NK-92 treated with Interleukin-12 subunit alpha and Interleukin-12 subunit beta, amount 100 ng/mL, for 24 hours (cell line): ENCODE measurements around the gene TNIK.

Source experiments
- DNase-seq: peaks from one replicate; lab custom pipeline; 2025; lab: John Stamatoyannopoulos, UW

Gene TNIK

GRCh38 chr3:171340434-171340833 lies 119.8 kb downstream of the TNIK start:
- no peak for DNase-seq

DNA sequence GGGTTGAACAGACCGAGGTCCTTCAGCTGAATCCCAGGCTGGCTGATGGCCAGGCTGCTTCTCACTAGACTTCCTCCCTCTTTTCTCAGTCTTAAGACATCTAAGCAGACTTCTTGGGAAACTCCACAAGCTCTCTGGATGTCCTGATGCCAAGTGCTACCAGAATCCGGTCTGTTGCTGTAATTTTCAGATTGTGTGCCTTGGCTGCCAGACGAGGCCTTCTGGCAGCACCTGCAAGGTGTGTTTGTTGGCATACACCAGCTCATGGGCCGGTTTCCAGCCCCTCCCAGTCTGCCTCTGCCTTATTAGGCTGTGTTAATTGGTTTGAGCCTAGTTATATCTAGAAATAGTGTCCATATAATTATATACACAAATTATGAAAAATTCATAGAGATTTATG lies 120.6 kb downstream of the TNIK start:
- DNase-seq, result no peak

DNA sequence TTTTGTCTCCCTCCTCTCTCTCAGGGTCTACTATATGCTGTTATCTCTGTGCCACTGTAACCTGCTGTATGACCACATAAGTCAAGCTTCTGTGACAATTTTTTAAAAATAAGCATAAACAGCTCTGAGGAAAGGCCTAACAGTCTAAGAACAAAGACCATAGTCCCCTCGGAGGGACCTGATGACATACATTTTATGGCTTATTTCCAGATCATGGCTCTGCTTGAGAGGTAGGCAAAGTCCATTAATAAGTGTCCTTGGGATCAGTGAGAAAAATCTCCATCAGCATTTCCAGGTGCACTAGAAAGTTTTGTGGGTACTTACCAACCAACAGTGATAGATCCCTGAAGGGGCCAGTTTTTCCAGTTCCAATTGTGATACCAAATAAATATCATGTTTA lies 123.8 kb downstream of the TNIK start:
- no peak for DNase-seq

DNA sequence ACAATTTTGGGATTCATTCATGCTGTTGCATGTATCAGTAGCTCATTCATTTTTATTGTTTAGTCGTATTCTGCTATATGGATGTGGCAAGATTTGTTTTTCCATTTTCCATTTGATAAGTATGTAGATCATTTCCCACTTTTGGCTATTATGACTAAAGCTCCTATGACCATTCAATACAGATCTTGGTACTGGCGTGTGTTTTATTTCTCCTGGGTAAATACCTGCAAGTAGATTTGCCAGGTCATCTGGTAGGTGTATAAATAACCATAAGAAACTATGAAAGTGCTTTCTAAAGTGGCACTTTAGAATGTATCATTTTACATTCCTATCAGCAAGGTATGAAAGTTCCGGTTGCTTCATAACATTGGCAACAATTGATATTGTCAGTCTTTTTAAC lies 124.6 kb downstream of the TNIK start:
- DNase-seq, result no peak

DNA sequence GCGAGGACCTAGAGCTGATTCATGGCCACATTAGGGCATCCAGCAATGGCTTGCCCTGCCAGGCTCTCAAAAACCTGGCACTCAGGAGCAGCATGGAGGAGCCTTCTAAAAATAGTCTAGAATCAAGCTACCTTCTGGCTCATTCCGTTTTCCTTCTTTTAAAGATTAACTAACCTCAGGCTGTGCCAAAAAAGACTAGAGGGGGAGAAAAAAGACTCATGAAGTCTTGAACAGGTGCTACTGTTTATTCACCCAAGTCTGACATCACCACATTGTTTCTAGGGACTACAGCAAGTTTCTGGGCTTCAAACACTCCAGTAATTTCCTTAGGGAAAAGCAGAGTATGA lies 125.8 kb downstream of the TNIK start:
- no peak for DNase-seq

DNA sequence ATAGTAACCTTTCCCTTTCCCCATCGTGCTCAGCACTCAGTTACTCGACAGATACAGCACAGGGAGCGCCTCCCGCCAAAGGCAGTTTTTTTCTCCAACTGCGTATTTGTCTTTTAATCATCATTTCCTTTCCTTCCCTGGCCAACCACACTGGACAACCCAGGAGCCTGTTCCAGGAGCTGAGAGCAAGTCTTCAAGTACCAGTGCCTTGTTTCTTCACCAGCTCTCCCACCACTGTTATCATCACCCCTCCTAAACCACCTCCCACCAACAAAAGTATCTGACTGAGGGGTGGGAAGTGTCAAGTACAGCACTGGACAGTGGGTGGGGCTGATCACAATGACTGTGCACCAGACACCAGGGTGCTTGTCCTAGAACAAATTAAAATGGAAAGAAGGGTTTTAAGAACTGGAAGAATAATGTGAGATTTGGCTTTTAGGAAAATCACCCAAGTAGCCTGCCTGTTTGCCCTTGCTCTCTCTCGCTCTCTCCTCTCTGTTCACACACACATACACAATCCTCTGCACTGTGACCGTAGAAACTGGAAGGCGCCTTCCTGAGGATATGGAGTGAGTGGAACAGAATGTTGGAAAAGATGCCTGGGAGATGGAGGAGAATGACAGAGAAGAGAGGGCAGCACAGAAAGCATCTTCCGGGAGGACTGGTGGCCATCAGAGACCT lies 126.3 kb downstream of the TNIK start:
- no peak for DNase-seq

DNA sequence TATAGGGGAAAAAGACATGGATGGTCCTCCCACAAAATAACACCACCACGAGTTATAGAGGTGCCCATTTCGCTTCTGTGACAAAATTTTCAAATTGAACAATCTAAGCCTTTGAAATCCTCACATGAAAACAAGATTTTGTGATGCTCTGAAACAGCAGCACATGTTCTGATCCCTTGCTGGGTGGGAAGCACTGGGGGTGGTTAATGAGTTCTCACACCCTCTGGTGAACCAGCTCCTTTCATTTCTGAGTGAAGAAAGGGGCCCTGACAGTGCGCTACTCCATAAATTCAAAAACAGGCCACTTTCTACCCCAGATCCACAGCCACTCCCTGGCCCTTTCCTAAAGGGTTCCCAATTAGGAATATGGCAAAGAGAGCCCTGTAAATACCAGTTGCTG lies 129.3 kb downstream of the TNIK start:
- DNase-seq, result no peak

- DNase-seq, result no peak
Measured at GRCh38 chr3:171329746-171330145, 130.5 kb downstream of the TNIK start.

GRCh38 chr3:171328419-171329082 lies 131.7 kb downstream of the TNIK start:
- DNase-seq, result peak; percentile 3

- DNase-seq, result no peak
Measured at GRCh38 chr3:171327441-171328174, 132.6 kb downstream of the TNIK start.

GRCh38 chr3:171326717-171327440 lies 133.3 kb downstream of the TNIK start:
- DNase-seq, result no peak

DNA sequence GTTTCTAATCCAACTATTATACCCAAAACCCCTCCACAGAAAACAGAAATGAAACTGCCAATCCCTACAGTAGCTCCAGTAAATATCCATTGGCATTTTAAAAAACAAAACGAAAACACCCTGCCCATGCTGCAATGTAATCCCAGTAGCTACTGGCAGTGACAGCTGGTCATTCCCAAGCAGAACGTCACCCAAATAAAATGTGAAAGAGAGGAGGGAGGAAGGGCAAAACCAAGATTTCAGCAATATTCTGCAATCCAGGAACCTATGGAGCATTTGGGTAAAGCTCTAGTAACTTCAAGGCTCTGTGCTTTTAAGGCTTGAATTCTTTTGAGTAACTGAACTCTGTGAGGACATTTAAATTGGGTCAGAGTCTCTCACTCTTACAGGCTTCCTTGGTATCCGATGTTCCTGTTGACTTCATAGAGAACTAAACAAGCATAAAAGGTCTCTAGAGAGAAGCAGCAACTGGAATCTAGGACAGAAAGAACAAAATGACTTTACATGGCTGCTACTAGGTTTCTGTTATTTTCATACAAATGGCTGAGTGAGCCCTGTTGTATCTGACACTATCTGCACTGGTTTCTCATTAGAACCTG lies 136.2 kb downstream of the TNIK start:
- DNase-seq, result no peak

GRCh38 chr3:171321559-171322360 lies 138.4 kb downstream of the TNIK start:
- DNase-seq, result no peak

DNA sequence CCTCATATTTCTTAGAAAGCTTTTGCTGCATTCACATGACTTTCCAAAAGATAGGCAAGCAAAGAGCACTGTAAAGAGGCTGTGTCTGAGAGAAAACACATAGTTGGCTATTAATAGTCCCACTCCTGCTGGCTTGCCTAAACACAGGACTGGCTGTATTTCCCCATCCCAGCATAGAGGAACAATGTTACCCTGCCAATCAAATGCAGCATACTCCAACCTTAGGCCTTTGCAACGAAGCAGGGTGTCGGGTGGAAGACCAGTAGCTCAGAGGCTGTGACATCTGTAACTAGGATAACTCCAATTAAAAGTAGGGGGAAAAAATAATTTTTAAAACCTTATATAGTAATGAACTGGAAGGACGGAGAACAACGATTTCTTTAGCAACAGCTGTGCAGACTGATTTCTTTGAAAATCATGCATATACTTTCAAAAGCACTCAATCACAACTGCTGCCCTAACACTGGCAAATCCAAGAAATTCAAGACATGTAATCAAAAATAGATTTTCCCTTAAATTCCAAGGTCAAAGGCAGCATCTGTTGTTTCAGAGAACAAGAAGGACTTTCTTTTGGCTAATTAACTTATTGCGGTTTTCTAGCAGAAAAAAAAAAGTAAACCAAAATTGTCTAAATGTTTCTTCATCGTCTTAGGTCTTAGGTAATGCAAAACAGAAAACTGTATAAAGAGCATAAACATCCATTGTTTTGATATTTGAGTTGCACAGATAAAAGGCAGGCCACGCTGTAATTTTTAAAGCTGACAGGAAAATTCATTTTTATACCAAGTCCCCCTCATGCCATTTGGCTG lies 139.3 kb downstream of the TNIK start:
- DNase-seq, result no peak

DNA sequence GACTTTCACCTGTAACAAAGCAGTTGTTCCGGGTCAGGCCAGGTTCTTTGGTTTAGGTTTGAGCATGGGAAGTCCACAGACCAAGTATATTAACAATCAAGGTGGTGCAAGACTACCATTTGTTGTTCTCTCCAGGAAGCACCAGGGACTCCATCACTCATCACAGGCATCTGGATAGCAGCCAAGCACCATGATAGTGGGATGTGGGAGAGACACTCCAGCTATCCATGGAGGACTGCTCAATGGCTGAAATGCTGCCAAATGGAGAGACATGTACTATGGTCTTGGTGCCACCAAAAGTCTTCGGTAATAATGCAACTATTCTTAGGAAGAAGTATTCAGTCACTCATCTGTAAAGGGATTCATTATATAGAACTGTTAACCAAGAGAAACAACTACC lies 143.0 kb downstream of the TNIK start:
- no peak for DNase-seq

DNA sequence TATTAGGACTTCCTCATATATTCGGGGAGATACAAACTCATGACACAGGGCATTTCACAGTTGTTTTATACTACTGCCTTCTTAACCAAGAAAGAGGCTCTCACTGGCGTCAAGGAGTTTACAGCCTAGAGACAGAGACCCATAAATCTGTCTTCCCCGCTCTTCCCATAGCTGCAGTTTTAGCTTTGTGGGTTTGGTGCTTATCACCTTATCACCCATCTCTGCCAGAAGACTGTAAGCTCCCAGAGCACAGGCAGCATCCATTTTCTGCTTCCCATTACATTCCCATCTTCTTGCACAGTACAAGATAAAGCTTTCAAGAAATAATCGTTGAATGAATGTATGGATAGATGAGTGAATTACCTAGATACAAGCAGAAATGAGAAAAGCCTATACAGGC lies 144.3 kb downstream of the TNIK start:
- DNase-seq, result no peak

GRCh38 chr3:171315101-171315500 lies 145.1 kb downstream of the TNIK start:
- no peak for DNase-seq

GRCh38 chr3:171314341-171314740 lies 145.9 kb downstream of the TNIK start:
- no peak for DNase-seq

DNA sequence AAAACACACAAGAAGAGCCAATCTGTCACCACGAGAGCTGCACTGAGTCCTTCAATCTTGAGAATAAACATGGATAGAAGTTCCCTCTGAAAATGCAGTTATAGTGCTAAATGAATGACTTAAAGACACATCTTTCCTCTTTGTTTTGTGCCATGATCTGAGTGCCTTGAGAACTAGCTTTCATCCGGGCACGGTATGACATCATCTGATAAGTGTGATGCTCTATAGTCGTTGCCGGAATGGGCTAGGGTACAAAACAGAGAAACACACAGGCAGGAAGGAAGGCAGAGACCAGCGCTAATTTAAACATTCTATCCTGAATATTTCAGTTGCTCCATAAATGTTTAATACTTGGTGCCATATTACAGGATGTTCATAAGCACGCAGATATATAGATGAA lies 146.5 kb downstream of the TNIK start:
- no peak for DNase-seq

DNA sequence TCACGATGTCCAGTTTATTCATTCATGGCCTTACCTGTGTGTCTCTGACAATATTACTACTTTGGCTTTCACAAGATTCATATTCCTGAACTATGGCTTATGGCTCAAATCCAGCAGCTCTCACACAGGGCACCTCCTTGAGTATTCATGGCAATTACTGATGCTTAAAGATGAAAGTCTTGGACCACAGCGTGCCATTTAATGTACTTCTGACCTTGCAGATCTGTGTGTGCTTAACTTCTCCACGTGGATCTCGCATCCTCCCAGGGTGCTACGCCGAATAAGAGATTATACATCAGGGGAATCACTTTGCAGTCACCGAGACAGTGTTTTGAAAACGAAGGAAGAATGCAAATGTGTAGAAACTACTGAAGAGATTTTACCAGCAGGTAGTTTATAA lies 147.5 kb downstream of the TNIK start:
- no peak for DNase-seq

- no peak for DNase-seq
Measured at GRCh38 chr3:171311784-171312183, 148.4 kb downstream of the TNIK start.
